ENCODE data around the gene KRTAP6-2.

KRTAP6-2 gene, protein sequence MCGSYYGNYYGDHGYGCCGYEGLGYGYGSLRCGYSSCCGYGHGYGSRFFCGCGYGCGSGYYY

DNA sequence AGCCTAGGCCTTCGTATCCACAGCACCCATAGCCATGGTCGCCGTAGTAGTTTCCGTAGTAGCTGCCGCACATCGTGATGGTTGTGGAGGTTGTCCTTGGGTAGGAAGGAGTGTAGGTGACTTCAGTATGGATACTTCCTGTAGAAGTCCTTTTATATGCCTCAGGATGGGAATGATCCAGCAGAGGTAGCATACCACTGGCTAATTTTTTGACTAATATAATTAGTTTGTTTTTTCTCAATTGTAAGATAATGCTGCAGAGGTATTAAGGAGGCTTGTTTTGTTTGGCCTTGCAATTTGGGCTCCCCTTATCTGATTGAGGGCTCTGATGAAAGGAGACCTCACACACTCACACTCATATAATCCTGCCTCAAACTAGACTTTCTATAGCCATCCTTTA, at the start of gene KRTAP6-2:
Gene KRTAP6-2, minus strand, starts transcription at position 101 of the 400 bp plus-strand sequence. Its CDS starts 28 bp downstream, at position 73.
- no peak for FAIRE-seq

DNA sequence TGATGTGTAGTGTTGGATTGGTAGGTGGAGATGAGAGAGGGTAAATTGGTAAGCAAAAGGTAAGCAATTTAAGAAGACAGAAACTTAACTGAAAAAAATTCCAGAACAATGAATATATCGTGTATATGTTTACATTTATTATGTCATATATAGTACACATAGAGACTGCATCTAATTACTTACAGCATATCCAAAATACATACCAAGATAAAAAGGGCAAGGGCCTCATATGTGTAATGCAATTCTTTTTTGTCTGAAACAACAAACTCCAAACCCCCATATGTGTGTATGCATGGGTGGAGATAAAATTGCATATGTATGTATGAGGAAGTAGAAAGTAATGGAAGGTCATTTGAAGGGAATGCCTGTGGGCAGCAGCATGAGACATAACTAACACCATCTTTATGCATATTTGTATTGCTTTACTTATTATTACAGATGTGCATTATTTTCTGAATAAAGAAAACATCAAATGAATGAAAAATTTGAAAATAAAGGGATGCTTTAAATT, 48.3 kb upstream of the KRTAP6-2 start:
- FAIRE-seq: no peak

GRCh38 chr21:30642564-30642963, 43.9 kb upstream of the KRTAP6-2 start, which contains the start of gene KRTAP20-3:
Gene KRTAP20-3, plus strand, starts transcription at chr21:30642864.
- no peak for FAIRE-seq

GRCh38 chr21:30638686-30639085, 40.0 kb upstream of the KRTAP6-2 start:
- FAIRE-seq: no peak

DNA sequence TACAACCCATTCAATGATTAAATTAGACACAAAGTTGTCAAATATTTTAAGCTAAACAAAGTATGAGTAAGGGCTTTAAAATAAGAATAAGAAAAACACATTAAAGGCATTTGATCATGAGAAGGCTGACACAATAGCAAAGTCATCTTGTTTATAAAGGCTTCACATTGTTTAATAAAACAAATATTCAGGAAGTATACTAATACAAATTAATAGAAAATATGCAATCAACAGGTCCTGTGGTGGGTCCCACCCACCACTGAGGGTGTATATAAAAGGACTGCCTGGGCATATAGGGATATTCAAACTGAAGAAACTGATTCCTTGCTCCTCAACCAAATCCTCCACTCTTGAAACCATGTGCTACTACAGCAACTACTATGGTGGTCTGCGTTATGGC, 36.2 kb upstream of the KRTAP6-2 start, which contains the start of gene KRTAP20-2:
Gene KRTAP20-2, plus strand, starts transcription at position 301 of the 400 bp plus-strand sequence. Its CDS starts 58 bp downstream, at position 359.
- no peak for FAIRE-seq

- FAIRE-seq: no peak
Measured at GRCh38 chr21:30629200-30629599, 30.5 kb upstream of the KRTAP6-2 start.

DNA sequence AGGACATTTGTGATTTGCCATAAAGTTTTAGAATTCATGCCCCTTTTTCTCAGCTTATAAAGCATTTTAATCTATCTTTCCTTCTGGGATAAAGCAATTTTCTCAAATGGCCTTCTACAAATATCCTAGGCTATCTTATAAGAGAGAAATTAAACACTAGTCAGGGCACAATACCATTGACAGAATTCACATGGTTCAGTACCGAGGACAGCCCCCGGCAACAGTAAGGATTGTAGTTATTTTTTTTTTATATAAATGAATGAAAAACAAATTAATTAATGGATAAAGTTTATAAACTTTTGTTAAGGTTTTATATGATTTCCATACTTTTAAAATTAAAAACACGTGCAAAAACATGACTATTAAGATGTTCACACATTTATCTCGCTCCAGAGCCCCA, 29.4 kb upstream of the KRTAP6-2 start:
- no peak for FAIRE-seq

- no peak for FAIRE-seq
Measured at GRCh38 chr21:30625449-30626165, 26.9 kb upstream of the KRTAP6-2 start.

DNA sequence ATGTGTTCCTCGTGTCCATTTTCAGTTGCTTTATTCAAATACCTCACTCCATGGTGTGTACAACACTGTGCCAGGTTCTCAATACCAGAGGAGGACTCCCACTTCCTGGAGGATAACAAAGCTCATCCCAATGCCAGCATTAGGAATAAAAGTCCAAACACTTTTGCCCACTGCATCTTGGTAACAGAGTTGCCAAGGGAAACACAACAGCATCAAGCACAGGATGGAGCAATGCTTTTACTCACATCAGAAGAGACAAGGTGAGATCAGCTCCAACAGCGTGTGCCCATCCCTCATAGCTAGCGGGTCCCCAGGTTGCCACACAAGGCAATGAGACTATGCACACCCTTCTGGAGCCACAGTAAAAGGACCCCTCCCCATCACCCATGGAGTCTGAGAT, 24.7 kb upstream of the KRTAP6-2 start:
- FAIRE-seq: no peak

DNA sequence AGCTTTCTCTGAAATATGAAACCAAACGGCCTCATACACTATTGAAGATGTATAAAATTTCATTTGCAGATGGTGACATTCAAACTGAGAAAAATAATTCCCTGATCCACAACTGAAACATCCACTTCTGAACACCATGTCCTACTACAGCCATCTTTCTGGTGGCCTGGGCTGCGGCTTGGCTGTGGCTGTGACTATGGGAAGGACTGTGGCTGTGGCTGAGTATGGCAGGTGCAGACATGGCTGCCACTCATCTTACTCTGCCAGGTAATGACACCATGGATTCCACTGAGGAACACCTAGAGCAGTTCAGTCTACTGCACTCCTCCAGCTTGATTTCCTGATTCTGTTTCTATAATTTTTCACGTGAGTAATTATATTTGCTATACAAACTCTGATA, 21.8 kb upstream of the KRTAP6-2 start, which contains the start of gene KRTAP20-4:
Gene KRTAP20-4, plus strand, starts transcription at position 106 of the 400 bp plus-strand sequence.
- no peak for FAIRE-seq

DNA sequence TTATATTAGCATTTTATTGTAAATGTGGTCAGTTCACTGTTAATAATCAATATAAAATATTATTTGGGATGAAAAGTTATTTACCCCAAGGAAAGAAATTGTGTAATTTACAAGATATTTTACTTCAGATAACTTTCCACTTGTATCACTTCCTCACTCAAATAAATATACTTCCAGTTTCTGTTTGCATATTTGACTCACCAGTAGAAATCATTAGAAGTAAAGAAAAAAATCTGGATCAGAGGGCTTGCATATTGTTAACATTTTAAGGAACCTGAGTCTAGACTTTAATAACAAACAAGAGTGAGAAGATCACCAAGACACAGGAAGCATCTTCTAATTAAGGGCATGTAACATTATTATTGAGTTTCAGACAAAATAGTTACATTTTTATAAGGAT, 21.4 kb upstream of the KRTAP6-2 start:
- FAIRE-seq: no peak

DNA sequence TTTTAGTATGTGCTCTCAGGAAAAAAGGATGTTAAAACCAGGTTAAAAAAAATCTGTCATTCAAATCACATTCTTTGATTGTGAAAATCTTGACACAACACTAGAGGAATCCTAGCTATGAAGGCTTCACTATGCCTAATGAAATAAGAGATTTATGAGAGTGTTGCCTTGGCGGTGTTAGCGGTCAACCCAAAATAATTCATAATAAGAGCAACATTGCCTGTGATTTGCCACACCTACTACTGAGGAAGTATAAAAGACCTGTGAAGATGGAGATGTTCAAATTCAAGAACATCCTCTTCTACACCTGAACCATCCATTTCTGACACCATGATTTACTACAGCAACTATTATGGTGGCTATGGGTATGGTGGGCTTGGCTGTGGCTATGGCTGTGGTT, 17.4 kb upstream of the KRTAP6-2 start, which contains the start of gene KRTAP20-1:
Gene KRTAP20-1, plus strand, starts transcription at position 301 of the 400 bp plus-strand sequence. Its CDS starts 30 bp downstream, at position 331.
- no peak for FAIRE-seq

DNA sequence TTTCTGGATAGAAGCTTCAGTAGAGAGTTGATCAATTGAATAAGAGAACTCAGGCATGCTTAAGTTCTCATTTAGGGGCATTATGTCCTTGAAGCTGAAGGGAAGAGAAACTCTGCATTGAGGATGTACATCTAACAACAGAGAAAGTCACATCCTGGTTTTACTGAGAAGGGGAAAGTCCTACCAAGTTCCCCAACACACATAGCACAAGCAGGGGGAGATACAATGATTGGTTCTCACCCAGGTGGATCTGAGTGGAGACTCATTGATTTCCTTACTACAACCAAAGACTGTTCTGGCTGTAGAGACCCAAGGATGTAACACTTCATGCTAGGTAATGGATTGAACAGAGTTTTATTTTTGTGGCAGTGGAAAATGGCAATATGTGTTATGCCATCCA, 16.5 kb upstream of the KRTAP6-2 start:
- FAIRE-seq: no peak

DNA sequence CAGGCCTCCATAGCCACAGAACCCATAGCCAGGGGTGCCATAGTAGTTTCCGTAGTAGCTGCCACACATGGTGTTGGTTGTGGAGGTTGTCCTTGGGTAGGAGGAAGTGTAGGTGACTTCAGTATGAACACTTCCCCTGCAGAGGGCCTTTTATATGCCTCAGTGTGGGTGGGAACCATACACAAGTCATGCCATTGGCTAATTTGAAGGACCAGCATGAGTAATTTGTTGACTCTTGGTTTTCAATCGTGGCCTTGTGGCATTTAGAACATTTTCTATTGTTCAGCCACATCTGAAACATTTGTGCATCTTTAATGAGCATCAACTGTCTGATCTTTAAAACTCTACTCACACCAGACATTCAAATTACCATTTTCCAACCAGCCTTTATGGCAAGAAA, 15.1 kb upstream of the KRTAP6-2 start, which contains the start of gene KRTAP6-1:
Gene KRTAP6-1, minus strand, starts transcription at position 95 of the 400 bp plus-strand sequence. Its CDS starts 26 bp downstream, at position 69.
- FAIRE-seq: no peak

GRCh38 chr21:30612132-30612531, 13.4 kb upstream of the KRTAP6-2 start:
- FAIRE-seq: no peak

DNA sequence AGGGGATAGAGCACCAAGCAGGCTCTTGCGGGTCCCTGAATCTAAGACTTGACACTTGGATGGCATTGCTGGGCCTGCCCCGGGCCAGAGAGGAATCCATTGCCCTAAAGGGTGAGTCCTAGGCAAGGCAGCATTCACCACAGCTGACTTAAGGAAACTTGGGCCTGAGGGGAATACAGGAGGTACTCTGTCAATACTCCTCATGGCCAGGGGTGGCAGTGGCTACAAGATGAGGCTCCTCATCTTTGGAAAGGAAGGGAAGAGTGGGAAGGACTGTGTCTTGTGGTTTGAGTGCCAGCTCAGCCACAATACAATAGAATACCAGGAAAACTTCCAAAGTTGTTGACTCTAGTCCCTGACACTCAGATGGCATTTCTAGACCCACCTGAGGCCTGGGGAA, 7.3 kb upstream of the KRTAP6-2 start:
- no peak for FAIRE-seq

DNA sequence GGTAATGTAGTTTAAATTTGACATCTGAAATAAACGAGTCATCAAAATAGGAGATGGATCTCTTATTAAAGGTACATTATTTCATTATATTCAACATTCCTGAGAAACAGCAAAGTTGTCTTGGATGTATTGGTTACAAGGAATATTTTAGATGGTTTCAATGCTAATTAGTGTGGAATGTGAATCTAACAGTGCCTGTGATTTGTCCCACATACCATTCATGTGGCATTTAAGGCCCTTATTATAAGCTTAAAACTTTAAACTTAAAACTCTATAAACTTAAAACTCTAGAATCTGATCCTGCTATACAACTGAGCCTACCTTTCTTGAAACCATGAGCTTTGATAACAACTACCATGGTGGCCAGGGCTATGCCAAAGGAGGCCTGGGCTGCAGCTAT, 2.1 kb upstream of the KRTAP6-2 start, which contains the start of gene KRTAP22-1:
Gene KRTAP22-1, plus strand, starts transcription at position 301 of the 400 bp plus-strand sequence.
- FAIRE-seq: no peak

GRCh38 chr21:30592140-30592539, 6.6 kb downstream of the KRTAP6-2 start, which contains the start of gene KRTAP6-3:
Gene KRTAP6-3, plus strand, starts transcription at chr21:30592440. Its CDS starts 6 bp downstream, at chr21:30592446.
- no peak for FAIRE-seq

- FAIRE-seq: no peak
Measured at GRCh38 chr21:30590297-30590696, 8.4 kb downstream of the KRTAP6-2 start, which contains the start of gene KRTAP22-2. Gene KRTAP22-2, minus strand, starts transcription at chr21:30590397.

- no peak for FAIRE-seq
Measured at GRCh38 chr21:30582870-30583269, 15.8 kb downstream of the KRTAP6-2 start.

DNA sequence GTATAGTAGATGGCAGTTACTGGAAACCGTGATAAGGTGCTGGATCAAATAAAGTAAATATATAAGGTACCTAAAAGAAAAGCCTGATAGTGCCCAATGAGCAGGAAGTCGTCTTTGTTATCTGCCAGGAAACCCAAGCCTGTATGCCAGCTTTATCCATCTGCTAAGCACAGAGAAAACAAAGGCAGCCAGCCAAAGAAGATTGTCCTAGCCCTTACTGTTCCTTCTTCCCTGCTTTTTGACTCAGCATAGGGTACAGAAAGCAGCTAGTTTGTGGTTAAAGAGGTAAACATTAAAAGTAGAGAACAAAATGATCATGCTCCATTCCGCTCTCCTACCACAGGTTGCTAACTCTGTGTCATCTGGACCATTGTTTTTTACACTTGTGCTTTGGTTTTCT, 18.6 kb downstream of the KRTAP6-2 start:
- no peak for FAIRE-seq

DNA sequence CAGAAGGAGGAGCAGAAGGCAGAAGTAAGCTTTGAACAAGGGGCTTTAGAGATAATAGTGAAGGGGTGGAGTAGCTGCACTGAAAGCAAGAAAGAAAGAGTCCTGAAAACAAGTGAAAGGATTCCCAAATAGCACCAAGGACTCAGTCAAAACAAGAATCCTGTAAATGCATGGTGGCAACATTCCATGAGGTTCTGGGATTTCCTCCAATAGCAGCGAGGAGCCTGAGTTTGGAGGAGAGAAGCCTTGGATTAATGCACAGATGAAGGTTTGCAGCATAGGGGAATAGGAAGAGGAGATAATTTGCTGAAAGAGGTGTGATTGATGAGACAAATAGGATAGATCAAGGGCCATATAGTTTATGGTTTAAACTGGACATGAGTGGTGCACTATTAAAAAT, 19.4 kb downstream of the KRTAP6-2 start:
- no peak for FAIRE-seq

DNA sequence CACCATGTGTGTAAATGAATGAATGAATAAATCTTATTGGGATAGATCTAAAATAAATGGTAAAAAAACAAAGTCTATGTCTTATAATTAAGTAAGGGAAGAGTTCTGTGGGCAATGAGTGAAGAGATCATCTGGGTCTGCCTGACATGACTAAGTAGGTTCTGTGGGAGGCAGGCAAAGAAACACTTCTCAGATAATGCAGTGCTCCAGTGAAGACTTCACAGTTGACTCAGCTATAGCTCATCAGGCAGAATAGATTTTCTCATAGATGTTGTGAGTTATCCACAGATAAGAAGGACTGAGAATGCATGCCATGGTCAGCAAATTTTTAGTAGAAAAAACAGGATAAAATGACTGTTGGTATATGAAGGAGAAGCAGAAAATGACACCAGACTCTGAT, 20.9 kb downstream of the KRTAP6-2 start:
- no peak for FAIRE-seq

- FAIRE-seq: no peak
Measured at GRCh38 chr21:30567617-30568016, 31.1 kb downstream of the KRTAP6-2 start.
